HEK293T (cell line): ENCODE measurements around the gene IL23A.

ENCODE experiments used
- ARNT ChIP-seq: fragments of 450-650 bp; IDR thresholded peaks from 2 replicates; pipeline ENCODE4 v1.6.1; 2017; ENCODE audit warnings: mild to moderate bottlenecking
- BHLHE40 ChIP-seq: fragments of 450-650 bp; IDR thresholded peaks from 2 replicates; pipeline ENCODE4 v1.6.1; 2016; ENCODE audit warnings: mild to moderate bottlenecking, moderate library complexity, borderline replicate concordance
- ELF4 ChIP-seq: fragments of 450-650 bp; IDR thresholded peaks from 2 replicates; pipeline ENCODE4 v1.6.1; 2017; ENCODE audit warnings: antibody characterized with exemption
- FOXA1 ChIP-seq: fragments of 450-650 bp; IDR thresholded peaks from 2 replicates; pipeline ENCODE4 v1.6.1; 2016; ENCODE audit warnings: mild to moderate bottlenecking
- FOXK2 ChIP-seq: fragments of 450-650 bp; IDR thresholded peaks from 2 replicates; pipeline ENCODE4 v1.6.1; 2016; ENCODE audit warnings: mild to moderate bottlenecking
- FOXM1 ChIP-seq: fragments of 450-650 bp; IDR thresholded peaks from 2 replicates; pipeline ENCODE4 v1.6.1; 2017; ENCODE audit warnings: mild to moderate bottlenecking, borderline replicate concordance
- L3MBTL2 ChIP-seq: fragments of 450-650 bp; conservative IDR thresholded peaks from 2 replicates; pipeline ENCODE4 v1.6.1; 2016; ENCODE audit warnings: mild to moderate bottlenecking
- LEF1 ChIP-seq: fragments of 450-650 bp; IDR thresholded peaks from 2 replicates; pipeline ENCODE4 v1.6.1; 2017; ENCODE audit warnings: mild to moderate bottlenecking, borderline replicate concordance
- NFRKB ChIP-seq: fragments of 450-650 bp; IDR thresholded peaks from 2 replicates; pipeline ENCODE4 v1.6.1; 2016; ENCODE audit warnings: mild to moderate bottlenecking, moderate library complexity
- PKNOX1 ChIP-seq: fragments of 450-650 bp; IDR thresholded peaks from 2 replicates; pipeline ENCODE4 v1.6.1; 2016
- SP1 ChIP-seq: fragments of 450-650 bp; IDR thresholded peaks from 2 replicates; pipeline ENCODE4 v1.6.1; 2017
- SUZ12 ChIP-seq: fragments of 450-650 bp; IDR thresholded peaks from 2 replicates; pipeline ENCODE4 v1.6.1; 2016; ENCODE audit warnings: mild to moderate bottlenecking

DNA sequence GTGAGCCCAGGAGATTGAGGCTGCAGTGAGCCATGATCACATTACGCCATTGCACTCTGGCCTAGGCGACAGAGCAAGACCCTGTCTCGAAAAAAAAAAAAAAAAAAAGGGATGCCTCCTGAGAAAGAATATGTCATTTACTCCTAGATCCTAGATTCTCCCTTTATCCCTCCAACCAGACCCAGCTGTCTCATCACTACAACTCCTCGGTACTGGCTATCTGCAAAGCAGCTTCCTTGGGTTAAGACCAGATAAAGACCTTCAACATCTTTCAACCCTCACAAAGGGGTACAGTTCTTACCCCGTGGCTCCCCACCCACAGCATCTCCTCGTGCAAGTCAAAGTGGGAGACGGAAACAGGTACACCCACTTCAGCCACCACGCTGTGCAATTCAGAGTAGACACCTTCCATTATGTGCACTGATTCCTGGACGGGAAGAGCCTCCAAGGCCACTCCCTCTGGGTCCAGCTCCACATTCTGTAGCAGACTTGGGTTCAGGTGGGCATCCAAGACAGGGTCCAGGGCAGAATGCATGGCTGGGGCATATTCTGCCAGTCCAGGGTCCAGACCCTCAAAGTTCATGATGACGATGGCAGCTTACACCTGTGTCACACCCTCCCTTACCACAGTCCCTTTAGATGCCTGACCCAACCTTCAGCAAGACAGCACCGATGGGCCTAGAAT lies 6.0 kb upstream of the IL23A start:
- TF ChIP-seq FOXM1: no peak
- TF ChIP-seq BHLHE40: no peak
- no peak for TF ChIP-seq NFRKB
- TF ChIP-seq ELF4: no peak
- TF ChIP-seq SP1: no peak
- no peak for TF ChIP-seq SUZ12
- no peak for TF ChIP-seq FOXK2
- no peak for TF ChIP-seq ARNT
- no peak for TF ChIP-seq LEF1
- no peak for TF ChIP-seq FOXA1
- TF ChIP-seq L3MBTL2: no peak
- TF ChIP-seq PKNOX1: no peak
